ENCODE results near the gene MAP4K2.

DNA sequence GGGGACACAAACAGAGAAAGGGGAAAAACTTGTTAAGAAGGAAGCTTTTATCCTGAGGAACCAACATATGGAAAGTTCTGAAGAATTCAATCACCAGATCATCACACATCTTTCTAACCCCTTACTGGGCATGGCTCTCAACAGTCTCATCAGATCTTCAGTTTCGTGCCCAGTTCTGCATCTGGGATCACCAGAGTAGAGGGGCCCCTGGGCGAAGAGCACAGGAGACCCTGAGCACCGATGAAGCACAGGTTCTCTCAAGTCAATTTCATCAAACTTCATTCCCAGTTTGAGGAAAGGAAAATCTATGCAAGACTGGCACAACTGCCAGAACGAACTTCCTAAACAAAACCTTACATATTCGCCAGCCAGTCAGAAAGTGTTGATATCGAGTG is 34.7 kb downstream of the MAP4K2 start:
- TF ChIP-seq, protein P1, sequence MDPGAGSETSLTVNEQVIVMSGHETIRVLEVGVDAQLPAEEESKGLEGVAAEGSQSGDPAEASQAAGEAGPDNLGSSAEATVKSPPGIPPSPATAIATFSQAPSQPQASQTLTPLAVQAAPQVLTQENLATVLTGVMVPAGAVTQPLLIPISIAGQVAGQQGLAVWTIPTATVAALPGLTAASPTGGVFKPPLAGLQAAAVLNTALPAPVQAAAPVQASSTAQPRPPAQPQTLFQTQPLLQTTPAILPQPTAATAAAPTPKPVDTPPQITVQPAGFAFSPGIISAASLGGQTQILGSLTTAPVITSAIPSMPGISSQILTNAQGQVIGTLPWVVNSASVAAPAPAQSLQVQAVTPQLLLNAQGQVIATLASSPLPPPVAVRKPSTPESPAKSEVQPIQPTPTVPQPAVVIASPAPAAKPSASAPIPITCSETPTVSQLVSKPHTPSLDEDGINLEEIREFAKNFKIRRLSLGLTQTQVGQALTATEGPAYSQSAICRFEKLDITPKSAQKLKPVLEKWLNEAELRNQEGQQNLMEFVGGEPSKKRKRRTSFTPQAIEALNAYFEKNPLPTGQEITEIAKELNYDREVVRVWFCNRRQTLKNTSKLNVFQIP (CRISPR knock-in tag; IDR thresholded peaks at IDR 0.05; ENCODE audit: borderline replicate concordance, low read depth): no peak
- TF ChIP-seq ZFP30 (CRISPR knock-in tag; IDR thresholded peaks at IDR 0.05): no peak
- no peak for TF ChIP-seq ARNTL (CRISPR knock-in tag; IDR thresholded peaks at IDR 0.05; ENCODE audit: borderline replicate concordance, low read depth)
- TF ChIP-seq PPARA (CRISPR knock-in tag; IDR thresholded peaks at IDR 0.05; ENCODE audit: borderline replicate concordance): no peak
- TF ChIP-seq ZC3H10 (CRISPR knock-in tag; IDR thresholded peaks at IDR 0.05): no peak
- TF ChIP-seq RARB (CRISPR knock-in tag; IDR thresholded peaks at IDR 0.05): no peak
- TF ChIP-seq, protein P2, sequence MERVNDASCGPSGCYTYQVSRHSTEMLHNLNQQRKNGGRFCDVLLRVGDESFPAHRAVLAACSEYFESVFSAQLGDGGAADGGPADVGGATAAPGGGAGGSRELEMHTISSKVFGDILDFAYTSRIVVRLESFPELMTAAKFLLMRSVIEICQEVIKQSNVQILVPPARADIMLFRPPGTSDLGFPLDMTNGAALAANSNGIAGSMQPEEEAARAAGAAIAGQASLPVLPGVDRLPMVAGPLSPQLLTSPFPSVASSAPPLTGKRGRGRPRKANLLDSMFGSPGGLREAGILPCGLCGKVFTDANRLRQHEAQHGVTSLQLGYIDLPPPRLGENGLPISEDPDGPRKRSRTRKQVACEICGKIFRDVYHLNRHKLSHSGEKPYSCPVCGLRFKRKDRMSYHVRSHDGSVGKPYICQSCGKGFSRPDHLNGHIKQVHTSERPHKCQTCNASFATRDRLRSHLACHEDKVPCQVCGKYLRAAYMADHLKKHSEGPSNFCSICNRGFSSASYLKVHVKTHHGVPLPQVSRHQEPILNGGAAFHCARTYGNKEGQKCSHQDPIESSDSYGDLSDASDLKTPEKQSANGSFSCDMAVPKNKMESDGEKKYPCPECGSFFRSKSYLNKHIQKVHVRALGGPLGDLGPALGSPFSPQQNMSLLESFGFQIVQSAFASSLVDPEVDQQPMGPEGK (CRISPR knock-in tag; IDR thresholded peaks at IDR 0.05; ENCODE audit: borderline replicate concordance): no peak
- no peak for TF ChIP-seq OSR1 (CRISPR knock-in tag; IDR thresholded peaks at IDR 0.05)
